A549 (cell line): ENCODE measurements around the gene OXLD1.

ENCODE experiments used
- HDAC2 ChIP-seq: fragments of 200-600 bp; sonication (generic); IDR thresholded peaks from 2 replicates; pipeline ENCODE4 v1.6.1; 2016
- POLR2A ChIP-seq: IDR thresholded peaks from 2 replicates; pipeline ENCODE4 v1.6.1; 2012; ENCODE audit warnings: mild to moderate bottlenecking, low read length
- REST ChIP-seq: fragments of 200-600 bp; sonication (generic); IDR thresholded peaks from 2 replicates; pipeline ENCODE4 v1.6.1; 2016; ENCODE audit warnings: antibody characterized with exemption, mild to moderate bottlenecking, moderate library complexity
- RFX5 ChIP-seq: fragments of 450-650 bp; IDR thresholded peaks from 2 replicates; pipeline ENCODE4 v1.7.1; 2014; ENCODE audit warnings: antibody characterized with exemption, mild to moderate bottlenecking, moderate library complexity
- USF2 ChIP-seq: fragments of 450-650 bp; IDR thresholded peaks from 2 replicates; pipeline ENCODE4 v1.6.1; 2014; ENCODE audit warnings: antibody characterized with exemption
- TF ChIP-seq, protein P1 (sequence below): fragments of >200 bp; sonication (Bioruptor Twin); formaldehyde crosslinking; IDR thresholded peaks from 3 replicates; pipeline ENCODE4 v1.5.1; 2016

DNA sequence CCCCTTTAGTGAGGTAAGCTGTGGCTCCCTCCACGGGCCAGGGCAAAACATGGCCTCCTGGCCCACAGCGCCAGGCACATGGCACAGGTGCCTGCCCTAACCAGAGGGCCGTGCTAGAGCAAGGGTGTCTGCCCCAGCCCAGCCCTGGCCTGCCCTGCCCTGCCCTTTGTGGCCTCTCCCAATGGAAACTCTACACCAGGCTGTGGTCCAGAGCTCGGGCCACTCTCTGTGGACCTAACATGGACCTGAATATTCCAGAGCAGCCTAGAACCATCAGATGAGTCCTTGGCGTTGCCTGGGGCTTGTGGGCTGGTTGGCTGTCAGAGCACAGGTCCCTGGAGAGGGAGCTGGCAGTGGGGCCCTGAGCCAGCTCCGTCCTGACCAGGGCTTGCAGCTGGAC is 28.8 kb upstream of the OXLD1 start:
- TF ChIP-seq, protein P1, sequence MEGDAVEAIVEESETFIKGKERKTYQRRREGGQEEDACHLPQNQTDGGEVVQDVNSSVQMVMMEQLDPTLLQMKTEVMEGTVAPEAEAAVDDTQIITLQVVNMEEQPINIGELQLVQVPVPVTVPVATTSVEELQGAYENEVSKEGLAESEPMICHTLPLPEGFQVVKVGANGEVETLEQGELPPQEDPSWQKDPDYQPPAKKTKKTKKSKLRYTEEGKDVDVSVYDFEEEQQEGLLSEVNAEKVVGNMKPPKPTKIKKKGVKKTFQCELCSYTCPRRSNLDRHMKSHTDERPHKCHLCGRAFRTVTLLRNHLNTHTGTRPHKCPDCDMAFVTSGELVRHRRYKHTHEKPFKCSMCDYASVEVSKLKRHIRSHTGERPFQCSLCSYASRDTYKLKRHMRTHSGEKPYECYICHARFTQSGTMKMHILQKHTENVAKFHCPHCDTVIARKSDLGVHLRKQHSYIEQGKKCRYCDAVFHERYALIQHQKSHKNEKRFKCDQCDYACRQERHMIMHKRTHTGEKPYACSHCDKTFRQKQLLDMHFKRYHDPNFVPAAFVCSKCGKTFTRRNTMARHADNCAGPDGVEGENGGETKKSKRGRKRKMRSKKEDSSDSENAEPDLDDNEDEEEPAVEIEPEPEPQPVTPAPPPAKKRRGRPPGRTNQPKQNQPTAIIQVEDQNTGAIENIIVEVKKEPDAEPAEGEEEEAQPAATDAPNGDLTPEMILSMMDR = no peak
- TF ChIP-seq RFX5 = no peak
- no peak for TF ChIP-seq POLR2A
- no peak for TF ChIP-seq HDAC2
- TF ChIP-seq USF2 = no peak
- TF ChIP-seq REST = no peak
